Vagina (tissue), 2 donors: ENCODE measurements around the gene CYP1A2. TPM values are rescaled to one million over a fixed set of nuclear protein-coding genes. Genes with fewer than 3 reads are reported as not detected.

Experiments
- DNase-seq, 2 donors: peaks; one replicate each; pipeline ENCODE4 v3.0.0-alpha.2; 2017; ENCODE audit errors: extremely low spot score in 2 of 2
- H3K27ac ChIP-seq: fragments of 200-600 bp; sonication (generic); one replicate; pipeline ENCODE4 v1.5.1; 2019
- H3K27me3 ChIP-seq: fragments of 200-600 bp; sonication (generic); one replicate; pipeline ENCODE4 v1.5.1; 2019
- H3K36me3 ChIP-seq, 2 donors: fragments of 200-600 bp; sonication (generic); one replicate each; pipeline ENCODE4 v1.5.1; 2017 to 2019
- H3K4me1 ChIP-seq: fragments of 200-600 bp; sonication (generic); one replicate; pipeline ENCODE4 v1.5.1; 2019
- H3K4me3 ChIP-seq, 2 donors: fragments of 200-600 bp; sonication (generic); 1 replicate in 1 of 2; 2 replicates in 1 of 2; pipeline ENCODE4 v1.5.1; 2016 to 2019
- H3K9me3 ChIP-seq: fragments of 200-600 bp; sonication (generic); one replicate; pipeline ENCODE4 v1.5.1; 2019
- POLR2A ChIP-seq, 2 donors: fragments of 450-650 bp; IDR thresholded peaks; one replicate each; pipeline ENCODE4 v1.6.1; 2017; ENCODE audit warnings: antibody characterized with exemption in 2 of 2, mild to moderate bottlenecking in 2 of 2, moderate library complexity in 2 of 2
- POLR2AphosphoS5 ChIP-seq, 2 donors: sonication (generic); formaldehyde crosslinking; IDR thresholded peaks; one replicate each; pipeline ENCODE4 v1.9.0; 2017; ENCODE audit warnings: antibody characterized with exemption in 2 of 2, mild to moderate bottlenecking in 2 of 2, low read depth in 1 of 2; ENCODE audit not compliant: insufficient read depth in 1 of 2
- intact Hi-C: fragments of 100-400 bp; cut with DNase I; formaldehyde crosslinking; loops from one replicate; pipeline ENCODE4 v1.15.1; 2023
- total RNA-seq: library from RNA; depleted of rRNA; stranded (reverse); fragments of >200 nt; gene quantifications from one replicate; pipeline ENCODE4 v1.2.3, GENCODE V29; 2016
- TF ChIP-seq, protein P1 (sequence below), 3 experiments: fragments of 450-650 bp in 2 of 3; fragments of 200-600 bp in 1 of 3; sonication (generic) in 1 of 3; IDR thresholded peaks; one replicate each; pipeline ENCODE4 v1.5.1; 2017 to 2019; ENCODE audit warnings: antibody characterized with exemption in 3 of 3, mild to moderate bottlenecking in 2 of 3, moderate library complexity in 2 of 3

CYP1A2 gene
- total RNA-seq, 1 donor from 2014 or later, result not detected

DNA sequence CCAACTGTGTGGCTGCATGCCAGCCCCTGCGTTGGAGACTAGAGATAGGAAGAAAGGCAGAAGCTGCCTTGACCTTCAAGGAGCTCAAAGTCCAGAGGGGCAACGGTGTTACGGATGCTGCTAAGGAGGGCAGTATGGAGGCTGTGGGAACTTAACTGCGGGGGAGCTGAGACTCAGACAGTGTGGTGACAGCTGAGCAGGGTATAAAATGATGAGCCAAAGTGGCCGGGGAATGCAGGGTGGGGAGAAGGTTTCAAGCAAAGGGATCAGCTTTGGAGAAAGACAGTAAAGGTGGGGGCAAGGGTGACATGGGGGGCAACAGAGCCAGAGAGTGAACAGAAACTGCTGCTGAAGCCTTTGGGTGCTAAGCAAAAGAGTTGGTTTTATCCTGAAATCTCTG lies 6.2 kb upstream of the CYP1A2 start:
- no peaks in the 10 kb centered on the region for H3K36me3 ChIP-seq
- intact Hi-C loops, result no loop called here
- DNase-seq, result no peak
- H3K4me1 ChIP-seq, result no peaks in the 10 kb centered on the region
- H3K4me3 ChIP-seq, result no peak overlapping the region
- H3K27me3 ChIP-seq, result no peaks in the 10 kb centered on the region
- no peaks in the 10 kb centered on the region for H3K9me3 ChIP-seq
- H3K27ac ChIP-seq, result no peak overlapping the region
- no peak for TF ChIP-seq POLR2A (IDR thresholded peaks at IDR 0.05)
- TF ChIP-seq, protein P1, sequence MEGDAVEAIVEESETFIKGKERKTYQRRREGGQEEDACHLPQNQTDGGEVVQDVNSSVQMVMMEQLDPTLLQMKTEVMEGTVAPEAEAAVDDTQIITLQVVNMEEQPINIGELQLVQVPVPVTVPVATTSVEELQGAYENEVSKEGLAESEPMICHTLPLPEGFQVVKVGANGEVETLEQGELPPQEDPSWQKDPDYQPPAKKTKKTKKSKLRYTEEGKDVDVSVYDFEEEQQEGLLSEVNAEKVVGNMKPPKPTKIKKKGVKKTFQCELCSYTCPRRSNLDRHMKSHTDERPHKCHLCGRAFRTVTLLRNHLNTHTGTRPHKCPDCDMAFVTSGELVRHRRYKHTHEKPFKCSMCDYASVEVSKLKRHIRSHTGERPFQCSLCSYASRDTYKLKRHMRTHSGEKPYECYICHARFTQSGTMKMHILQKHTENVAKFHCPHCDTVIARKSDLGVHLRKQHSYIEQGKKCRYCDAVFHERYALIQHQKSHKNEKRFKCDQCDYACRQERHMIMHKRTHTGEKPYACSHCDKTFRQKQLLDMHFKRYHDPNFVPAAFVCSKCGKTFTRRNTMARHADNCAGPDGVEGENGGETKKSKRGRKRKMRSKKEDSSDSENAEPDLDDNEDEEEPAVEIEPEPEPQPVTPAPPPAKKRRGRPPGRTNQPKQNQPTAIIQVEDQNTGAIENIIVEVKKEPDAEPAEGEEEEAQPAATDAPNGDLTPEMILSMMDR (IDR thresholded peaks at IDR 0.05), result no peak
- no peak for TF ChIP-seq POLR2AphosphoS5 (IDR thresholded peaks at IDR 0.05; ENCODE audit: insufficient read depth in 1 of 2, low read depth in 1 of 2)

DNA sequence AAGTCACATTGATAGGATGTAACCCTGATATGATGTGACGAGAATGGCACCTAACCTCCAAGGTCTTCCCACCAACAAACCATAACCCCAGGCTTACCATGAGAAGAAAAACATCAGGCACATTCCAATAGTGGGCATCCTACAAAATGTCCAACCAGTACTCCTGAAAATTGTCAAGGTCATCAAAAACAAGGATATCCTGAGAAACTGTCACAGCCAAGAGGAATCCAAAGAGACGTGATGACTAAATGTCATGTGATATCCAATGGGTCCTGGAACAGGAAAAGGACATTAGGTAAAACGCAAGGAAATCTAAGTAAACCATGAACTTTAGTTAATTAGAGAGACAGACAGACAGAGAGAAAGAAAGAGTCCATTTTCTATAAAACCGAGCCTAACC lies 2.3 kb upstream of the CYP1A2 start:
- no peak for DNase-seq
- H3K4me3 ChIP-seq, result no peak overlapping the region
- intact Hi-C loops, result no loop called here
- no peak overlapping the region for H3K27ac ChIP-seq
- H3K27me3 ChIP-seq, result no peaks in the 10 kb centered on the region
- no peaks in the 10 kb centered on the region for H3K4me1 ChIP-seq
- TF ChIP-seq, protein P1 (IDR thresholded peaks at IDR 0.05), result no peak
- TF ChIP-seq POLR2AphosphoS5 (IDR thresholded peaks at IDR 0.05; ENCODE audit: insufficient read depth in 1 of 2, low read depth in 1 of 2) (no peak), POLR2A (IDR thresholded peaks at IDR 0.05) (no peak)
- H3K36me3 ChIP-seq, result no peaks in the 10 kb centered on the region
- no peaks in the 10 kb centered on the region for H3K9me3 ChIP-seq

DNA sequence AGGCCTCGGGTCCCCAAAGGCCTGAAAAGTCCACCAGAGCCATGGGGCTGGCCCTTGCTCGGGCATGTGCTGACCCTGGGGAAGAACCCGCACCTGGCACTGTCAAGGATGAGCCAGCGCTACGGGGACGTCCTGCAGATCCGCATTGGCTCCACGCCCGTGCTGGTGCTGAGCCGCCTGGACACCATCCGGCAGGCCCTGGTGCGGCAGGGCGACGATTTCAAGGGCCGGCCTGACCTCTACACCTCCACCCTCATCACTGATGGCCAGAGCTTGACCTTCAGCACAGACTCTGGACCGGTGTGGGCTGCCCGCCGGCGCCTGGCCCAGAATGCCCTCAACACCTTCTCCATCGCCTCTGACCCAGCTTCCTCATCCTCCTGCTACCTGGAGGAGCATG lies 1.2 kb downstream of the CYP1A2 start:
- intact Hi-C loops, result no loop called here

DNA sequence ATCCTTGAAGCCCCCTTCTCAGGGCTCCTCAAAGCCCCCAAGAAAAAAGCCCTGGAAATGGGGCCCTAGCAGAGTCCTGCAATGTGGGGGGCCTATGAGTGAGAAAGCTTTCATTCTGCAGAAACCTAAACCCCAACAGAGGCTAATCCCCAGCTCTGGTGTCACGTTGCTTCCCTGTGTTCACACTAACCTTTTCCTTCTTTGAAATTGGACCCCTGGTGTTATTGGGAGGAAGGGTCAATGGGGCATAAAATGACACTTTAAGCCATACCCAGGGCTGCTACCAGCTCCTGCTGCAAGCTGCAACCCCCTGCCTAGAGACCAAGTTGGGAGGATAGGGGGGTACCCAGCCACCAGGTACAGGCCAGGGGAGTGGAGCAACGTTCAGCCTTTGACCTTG lies 2.1 kb downstream of the CYP1A2 start:
- intact Hi-C loops, result no loop called here
- no peaks in the 10 kb centered on the region for H3K9me3 ChIP-seq
- H3K36me3 ChIP-seq, result no peaks in the 10 kb centered on the region
- H3K27ac ChIP-seq, result no peak overlapping the region
- H3K4me3 ChIP-seq, result no peak overlapping the region
- H3K4me1 ChIP-seq, result no peaks in the 10 kb centered on the region
- no peaks in the 10 kb centered on the region for H3K27me3 ChIP-seq
- TF ChIP-seq, protein P1 (IDR thresholded peaks at IDR 0.05), result no peak
- TF ChIP-seq POLR2AphosphoS5 (IDR thresholded peaks at IDR 0.05; ENCODE audit: insufficient read depth in 1 of 2, low read depth in 1 of 2) (no peak), POLR2A (IDR thresholded peaks at IDR 0.05) (no peak)
- DNase-seq, result no peak

More for the DNA sequence above, 1.2 kb downstream of the CYP1A2 start:
- H3K36me3 ChIP-seq, result no peaks in the 10 kb centered on the region
- no peak overlapping the region for H3K27ac ChIP-seq
- H3K4me1 ChIP-seq, result no peaks in the 10 kb centered on the region
- no peak overlapping the region for H3K4me3 ChIP-seq
- no peaks in the 10 kb centered on the region for H3K27me3 ChIP-seq
- TF ChIP-seq POLR2A (IDR thresholded peaks at IDR 0.05) (no peak), POLR2AphosphoS5 (IDR thresholded peaks at IDR 0.05; ENCODE audit: insufficient read depth in 1 of 2, low read depth in 1 of 2) (no peak)
- TF ChIP-seq, protein P1 (IDR thresholded peaks at IDR 0.05), result no peak
- DNase-seq, result no peak
- H3K9me3 ChIP-seq, result no peaks in the 10 kb centered on the region

DNA sequence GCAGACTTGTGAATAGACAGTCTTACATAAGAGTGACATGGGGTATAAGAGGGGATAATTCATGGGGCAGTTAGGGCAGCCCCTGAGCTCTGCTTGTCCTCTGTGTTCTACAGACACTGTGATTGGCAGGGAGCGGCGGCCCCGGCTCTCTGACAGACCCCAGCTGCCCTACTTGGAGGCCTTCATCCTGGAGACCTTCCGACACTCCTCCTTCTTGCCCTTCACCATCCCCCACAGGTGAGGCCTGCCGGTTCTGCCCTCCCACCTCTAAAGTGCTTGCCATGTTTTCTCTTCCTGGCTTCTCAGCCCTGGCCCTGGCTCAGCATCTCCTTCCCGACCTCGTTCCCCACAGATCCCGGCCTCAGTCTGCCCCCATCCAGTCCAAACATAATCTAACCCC lies 3.4 kb downstream of the CYP1A2 start:
- H3K4me1 ChIP-seq, result no peaks in the 10 kb centered on the region
- no peak overlapping the region for H3K4me3 ChIP-seq
- intact Hi-C loops, result no loop called here
- H3K9me3 ChIP-seq, result no peaks in the 10 kb centered on the region
- H3K36me3 ChIP-seq, result no peaks in the 10 kb centered on the region
- TF ChIP-seq, protein P1 (IDR thresholded peaks at IDR 0.05), result no peak
- TF ChIP-seq POLR2AphosphoS5 (IDR thresholded peaks at IDR 0.05; ENCODE audit: insufficient read depth in 1 of 2, low read depth in 1 of 2) (no peak), POLR2A (IDR thresholded peaks at IDR 0.05) (no peak)
- no peak overlapping the region for H3K27ac ChIP-seq
- no peak for DNase-seq
- no peaks in the 10 kb centered on the region for H3K27me3 ChIP-seq
